AG04449 (cell line): Measurements from ENCODE around the gene AQP5.

Source experiments
- CTCF ChIA-PET: fragments of 350-600 bp; formaldehyde crosslinking; extraction: SDS; loops from one replicate; lab custom pipeline; 2021; ENCODE audit warnings: antibody characterized with exemption; lab: Yijun Ruan, JAX
- POLR2A ChIA-PET: fragments of 400-600, 350-600 bp; formaldehyde crosslinking; extraction: SDS; loops from one replicate; lab custom pipeline; 2020; ENCODE audit warnings: antibody characterized with exemption, inconsistent platforms; lab: Yijun Ruan, JAX
- DNase-seq: peaks from one replicate; pipeline ENCODE4 v3.0.0-alpha.2; 2010; ENCODE audit warnings: low read depth, low spot score
- H3K4me3 ChIP-seq: 2 replicates; pipeline ENCODE4 v1.5.1; 2011; ENCODE audit warnings: low read depth, mild to moderate bottlenecking, control low read depth, low read length
- CTCF ChIP-seq: IDR thresholded peaks from one replicate; pipeline ENCODE4 v1.5.1; 2011; ENCODE audit warnings: mild to moderate bottlenecking, moderate library complexity, low read length, control low read depth, inconsistent platforms; ENCODE audit not compliant: insufficient read depth; ENCODE audit errors: missing control alignments

The AQP5 gene

GRCh38 chr12:49960474-49961110 lies 1.1 kb upstream of the AQP5 start:
- TF ChIP-seq CTCF, result no peak
- POLR2A ChIA-PET, result interaction anchor here (0.9 kb wide), 1 partner anchor 11 kb away, joined by 3 read pairs; no protein-coding TSS in a partner anchor
- CTCF ChIA-PET, result interaction anchor here (1.1 to 26.8 kb wide), 10 partner anchors 7 to 111 kb away, joined by 3 to 1042 read pairs (median 9); partner anchors contain the start of genes AQP2 and AQP6
- DNase-seq, result no peak
- no peak overlapping the region for H3K4me3 ChIP-seq

- ChIA-PET CTCF (interaction anchor here (1.0 to 26.8 kb wide), 8 partner anchors 9 to 107 kb away, joined by 3 to 1042 read pairs (median 64); no protein-coding TSS in a partner anchor), POLR2A (no interaction called here)
- no peak for TF ChIP-seq CTCF
- H3K4me3 ChIP-seq, result no peak overlapping the region
- no peak for DNase-seq
Observed at GRCh38 chr12:49961993-49962764, 507 bp downstream of the AQP5 start.

GRCh38 chr12:49962861-49963765 lies 1.4 kb downstream of the AQP5 start:
- ChIA-PET CTCF (interaction anchor here (1.0 to 26.8 kb wide), 7 partner anchors 8 to 106 kb away, joined by 3 to 1042 read pairs (median 122); no protein-coding TSS in a partner anchor), POLR2A (no interaction called here)
- no peak for DNase-seq
- no peak overlapping the region for H3K4me3 ChIP-seq
- TF ChIP-seq CTCF, result no peak

- CTCF ChIA-PET, result interaction anchor here (0.5 to 26.8 kb wide), 12 partner anchors 10 to 105 kb away, joined by 3 to 1042 read pairs (median 82); partner anchors contain the start of gene AQP2
- TF ChIP-seq CTCF, result no peak
- H3K4me3 ChIP-seq, result no peak overlapping the region
- POLR2A ChIA-PET, result no interaction called here
- no peak for DNase-seq
Observed at GRCh38 chr12:49963976-49964815, 2.5 kb downstream of the AQP5 start.

- ChIA-PET POLR2A (no interaction called here), CTCF (interaction anchor here (0.9 to 26.8 kb wide), 16 partner anchors 11 to 211 kb away, joined by 3 to 1042 read pairs (median 46); partner anchors contain the start of gene AQP2)
- no peak overlapping the region for H3K4me3 ChIP-seq
- no peak for TF ChIP-seq CTCF
- DNase-seq, result no peak
Observed at GRCh38 chr12:49964849-49965624, 3.4 kb downstream of the AQP5 start.
